Neural cell (in vitro differentiated cells): Measurements from ENCODE around the gene NT5C2.

Experiments used
- EZH2 ChIP-seq: fragments of 200-600, 300-800 bp; shearing (Covaris generic), sonication (generic); IDR thresholded peaks from 2 replicates; pipeline ENCODE4 v1.6.1; 2014; ENCODE audit warnings: antibody characterized with exemption, low read length, borderline replicate concordance, mild to moderate bottlenecking; ENCODE audit not compliant: insufficient read depth, poor library complexity, severe bottlenecking
- POLR2AphosphoS5 ChIP-seq: IDR thresholded peaks from 2 replicates; pipeline ENCODE4 v1.6.1; 2012

- no peak for TF ChIP-seq EZH2
- no peak for TF ChIP-seq POLR2AphosphoS5
Measured at GRCh38 chr10:103114876-103115275, 78.2 kb downstream of the NT5C2 start.
